NCI-H2081 treated with DMSO at 0.1 percent for 48 hours (cell line): Measurements from ENCODE around the gene STK24.
"Not testable (repeated sequence)": the region's sequence is repeated elsewhere in the genome, so short reads cannot be mapped to it uniquely, and the experiment has no call there.

Experiments
- DNase-seq: peaks from one replicate; lab custom pipeline; 2025; lab: John Stamatoyannopoulos, UW

The STK24 gene

DNA sequence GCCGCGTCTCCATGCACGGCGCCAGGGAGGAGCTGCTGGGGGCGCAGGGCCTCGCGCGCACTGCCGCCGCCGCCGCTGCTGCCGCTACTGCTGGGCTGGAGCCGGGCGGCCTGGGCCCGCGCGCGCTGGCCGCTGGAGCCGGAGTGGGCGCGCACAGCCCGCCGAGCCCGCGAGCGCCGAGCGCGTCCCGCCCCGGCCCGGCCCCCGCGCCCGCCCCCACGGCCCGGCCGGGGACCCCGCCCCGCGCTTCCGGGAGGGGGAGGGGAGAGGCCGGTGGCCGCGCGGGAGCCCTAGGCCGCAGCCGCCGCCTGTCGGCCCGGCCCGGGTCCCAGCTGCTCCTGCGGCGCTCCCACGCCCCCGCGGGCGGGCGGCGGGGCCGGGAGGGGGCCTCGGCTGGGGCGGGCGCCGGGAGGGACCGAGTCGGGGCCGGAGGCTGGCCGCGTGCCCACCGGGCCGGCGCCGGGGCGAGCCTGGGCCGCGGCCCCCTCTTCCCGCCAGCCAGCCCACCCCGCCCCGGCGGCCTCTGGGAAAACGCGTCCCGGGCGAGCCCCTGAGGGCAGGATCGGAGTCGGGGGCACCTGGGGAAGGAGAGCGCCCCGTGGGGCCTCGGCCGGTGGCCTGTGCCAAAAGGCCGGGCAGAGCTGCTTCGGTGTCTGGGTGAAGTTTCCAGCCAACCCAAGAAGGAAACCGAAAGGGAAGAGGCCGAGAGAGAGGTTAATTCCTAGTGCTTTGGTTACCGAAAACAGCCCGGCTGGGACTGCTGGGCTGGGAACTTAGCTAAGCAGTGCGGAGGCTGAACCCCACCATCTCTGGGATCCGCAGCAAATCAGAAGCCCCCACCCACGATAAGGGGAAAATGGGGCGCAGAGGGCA is at the start of gene STK24:
STK24 (minus strand) TSS at position 145 of the 873 bp plus-strand sequence. CDS start 321 bp downstream, outside the sequence.
- DNase-seq = no peak

DNA sequence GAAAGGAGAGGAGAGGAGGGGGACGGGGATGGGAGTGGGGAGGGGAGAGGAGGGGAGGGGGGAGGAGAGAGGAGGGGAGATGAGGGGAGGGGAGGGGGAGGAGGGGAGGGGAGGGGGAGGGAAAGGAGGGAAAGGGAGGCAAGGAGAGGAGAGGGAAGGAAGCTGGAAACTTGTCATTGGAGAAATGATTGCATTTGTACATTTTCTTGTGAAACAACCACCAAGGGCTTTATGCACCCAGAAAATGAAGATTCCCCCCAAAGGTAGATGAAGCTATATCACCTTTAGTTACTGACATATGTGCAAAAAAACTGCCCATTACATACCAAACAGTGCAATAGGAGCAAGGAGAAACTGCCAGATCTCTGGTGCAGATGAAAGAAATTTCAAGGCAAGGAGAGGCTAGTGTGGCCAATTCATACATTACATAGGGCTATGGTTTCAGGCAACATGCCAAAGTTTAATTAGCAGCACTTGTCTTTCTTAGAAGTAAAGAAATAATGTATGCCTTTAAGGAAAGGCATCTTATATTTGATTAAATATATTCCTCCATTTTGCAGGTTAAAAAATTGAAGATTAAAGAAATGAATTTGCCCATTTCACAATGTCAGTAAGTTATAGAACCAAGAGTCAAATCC is 49.5 kb upstream of the STK24 start:
- no peak for DNase-seq

DNA sequence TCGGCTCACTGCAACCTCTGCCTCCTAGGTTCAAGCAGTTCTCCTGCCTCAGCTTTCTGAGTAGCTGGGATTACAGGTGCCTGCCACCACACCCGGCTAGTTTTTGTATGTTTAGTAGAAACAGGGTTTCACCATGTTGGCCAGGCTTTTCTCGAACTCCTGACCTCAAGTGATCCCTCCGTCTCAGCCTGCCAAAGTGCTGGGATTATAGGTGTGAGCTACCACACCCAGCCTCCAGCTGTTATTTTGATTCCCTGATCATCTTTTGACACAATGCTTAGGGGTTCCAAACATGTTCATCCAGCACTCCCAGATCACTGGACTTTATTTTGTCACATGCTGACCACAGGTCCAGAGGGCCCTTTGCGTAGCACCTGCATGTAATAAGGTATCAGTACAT is 47.7 kb upstream of the STK24 start:
- not testable (repeated sequence) for DNase-seq

DNA sequence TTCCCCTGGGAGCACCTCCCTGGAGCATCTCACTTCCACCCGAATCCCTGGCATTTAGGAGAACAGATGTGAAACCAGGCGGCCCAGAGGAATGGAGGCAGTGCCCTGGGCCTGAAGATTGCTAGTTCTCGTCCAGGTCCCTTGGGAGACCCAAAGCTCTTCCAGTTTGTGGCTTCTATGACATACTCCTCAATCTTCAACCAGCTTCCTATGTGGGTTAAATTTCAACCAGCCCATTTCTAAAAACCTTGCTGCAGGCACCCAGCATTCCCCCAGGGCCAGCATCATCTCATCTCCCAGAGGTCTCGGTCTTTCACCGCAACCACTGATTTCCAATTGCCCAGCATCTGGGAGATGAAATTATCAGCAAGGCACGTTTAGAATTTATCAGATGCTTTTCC is 46.0 kb upstream of the STK24 start:
- DNase-seq = no peak

- DNase-seq = no peak
Observed at GRCh38 chr13:98619556-98619955, 42.6 kb upstream of the STK24 start.

DNA sequence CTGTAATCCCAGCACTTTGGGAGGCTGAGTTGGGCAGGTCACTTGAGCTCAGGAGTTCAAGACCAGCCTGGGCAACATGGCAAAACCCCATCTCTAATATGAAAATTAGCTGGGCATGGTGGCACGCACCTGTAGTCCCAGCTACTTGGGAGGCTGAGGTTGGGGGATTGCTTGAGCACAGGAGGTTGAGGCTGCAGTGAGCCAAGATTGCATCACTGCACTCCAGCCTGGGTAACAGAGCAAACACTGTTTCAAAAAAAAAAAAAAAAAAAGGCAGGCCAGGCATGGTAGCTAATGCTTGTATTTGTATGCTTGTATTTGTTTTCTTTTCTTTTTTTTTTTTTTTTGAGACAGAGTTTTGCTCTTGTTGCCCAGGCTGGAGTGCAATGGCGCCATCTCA is 38.7 kb upstream of the STK24 start:
- not testable (repeated sequence) for DNase-seq

DNA sequence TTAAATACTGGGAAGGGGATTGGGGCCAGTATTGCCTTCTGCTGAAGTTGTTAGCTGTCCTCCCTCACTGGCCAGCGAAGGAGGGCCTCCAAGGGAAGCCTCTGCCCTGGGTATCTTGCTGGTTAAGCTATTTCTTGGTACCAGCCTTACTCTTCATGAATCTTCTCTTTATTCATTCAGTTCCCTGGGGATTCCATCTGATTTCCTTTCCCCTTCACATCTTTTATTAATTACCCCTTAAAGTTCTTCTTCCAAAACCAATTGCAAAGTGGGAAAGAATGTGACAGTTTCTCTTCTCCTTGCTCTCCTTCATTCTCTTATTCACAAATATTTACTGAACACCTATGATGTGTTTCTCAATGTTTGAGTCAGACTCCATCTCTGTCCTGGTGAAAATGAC is 36.7 kb upstream of the STK24 start:
- no peak for DNase-seq

DNA sequence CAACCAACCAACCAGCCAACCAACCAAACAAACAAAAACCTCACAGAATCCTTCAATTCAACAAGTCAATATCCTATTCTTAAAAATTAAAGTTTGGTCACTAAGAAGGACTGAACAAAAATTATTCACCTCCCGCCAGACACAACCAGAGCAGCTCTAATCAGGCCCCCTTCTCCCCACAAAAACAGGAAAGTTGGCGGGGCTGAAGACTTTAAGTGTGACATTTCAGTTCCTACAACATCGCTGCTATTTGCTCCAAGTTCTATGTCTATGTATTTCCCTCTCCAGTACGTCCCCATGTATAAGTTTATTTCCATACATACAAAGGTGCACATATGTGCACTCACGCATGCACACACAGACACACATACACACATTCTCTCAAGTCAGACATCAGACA is 32.8 kb upstream of the STK24 start:
- DNase-seq = no peak

DNA sequence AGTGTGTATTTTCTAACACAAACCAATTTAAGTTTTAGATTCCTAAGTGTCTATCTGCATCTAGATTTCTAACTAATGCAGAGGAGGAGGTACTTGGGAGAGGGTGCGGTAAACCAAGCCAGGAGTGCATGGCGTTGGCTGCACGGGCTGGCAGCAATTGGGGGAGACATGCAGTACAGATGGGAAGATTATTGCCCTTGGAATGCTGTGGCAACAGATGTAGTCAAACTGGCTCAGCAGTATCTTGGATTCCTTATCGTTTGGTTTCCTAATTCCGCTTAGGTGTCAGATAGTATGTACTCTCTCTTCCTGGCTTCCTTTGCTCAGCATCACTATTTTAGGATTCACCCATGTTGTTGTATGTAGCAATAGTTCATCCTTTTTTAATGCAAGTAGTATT is 29.4 kb upstream of the STK24 start:
- no peak for DNase-seq

GRCh38 chr13:98599502-98600328 is 22.8 kb upstream of the STK24 start:
- DNase-seq = no peak

- no peak for DNase-seq
Observed at GRCh38 chr13:98598043-98598442, 21.1 kb upstream of the STK24 start.

DNA sequence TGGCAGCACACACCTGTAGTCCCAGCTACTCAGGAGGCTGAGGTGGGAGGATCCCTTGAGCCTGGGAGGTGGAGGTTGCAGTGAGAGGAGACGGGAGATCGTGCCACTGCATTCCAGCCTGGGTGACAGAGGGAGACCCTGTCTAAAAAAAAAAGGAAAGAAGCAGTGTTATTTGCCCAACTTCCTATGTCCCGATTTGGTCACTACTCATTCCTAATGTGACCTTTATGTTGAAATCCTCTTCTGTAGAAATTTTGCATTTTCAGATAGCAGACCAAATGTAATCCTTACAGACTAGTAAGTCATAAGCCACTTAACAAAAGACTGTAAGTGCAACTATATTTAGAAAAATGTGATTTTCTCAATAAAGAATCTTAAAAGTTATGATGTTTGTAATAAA is 18.2 kb upstream of the STK24 start:
- DNase-seq = no peak

- no peak for DNase-seq
Observed at GRCh38 chr13:98592362-98592732, 15.4 kb upstream of the STK24 start.

DNA sequence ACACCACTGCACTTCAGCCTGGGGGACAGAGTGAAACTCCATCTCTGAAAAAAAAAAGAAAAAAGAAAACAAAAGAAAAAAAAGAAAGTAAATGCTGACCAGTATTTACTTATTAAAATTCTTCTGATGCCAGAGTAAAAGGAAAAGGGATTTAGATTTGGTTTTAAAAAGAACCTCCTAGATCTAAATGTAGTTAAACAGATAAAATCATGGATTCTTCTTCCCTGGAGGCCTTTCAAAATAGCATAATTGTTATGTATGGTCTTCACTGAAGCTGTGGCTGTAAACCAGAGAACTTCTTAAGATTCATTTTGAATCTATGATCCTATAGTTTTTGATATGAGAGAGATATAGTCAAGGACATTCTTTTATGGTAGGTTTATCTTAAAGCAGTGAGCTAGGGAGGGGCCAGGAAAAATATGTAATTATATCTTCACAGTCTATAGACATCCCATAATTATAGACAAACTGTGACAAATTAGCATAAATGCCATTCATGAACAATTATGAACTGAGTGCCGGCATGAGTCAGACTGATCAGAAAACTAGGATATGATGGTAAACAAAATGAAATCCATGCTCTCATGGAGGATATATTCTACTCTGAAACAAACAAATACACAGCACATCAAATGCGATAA is 14.9 kb upstream of the STK24 start:
- DNase-seq = no peak

- not testable (repeated sequence) for DNase-seq
Observed at GRCh38 chr13:98590471-98590870, 13.6 kb upstream of the STK24 start.

DNA sequence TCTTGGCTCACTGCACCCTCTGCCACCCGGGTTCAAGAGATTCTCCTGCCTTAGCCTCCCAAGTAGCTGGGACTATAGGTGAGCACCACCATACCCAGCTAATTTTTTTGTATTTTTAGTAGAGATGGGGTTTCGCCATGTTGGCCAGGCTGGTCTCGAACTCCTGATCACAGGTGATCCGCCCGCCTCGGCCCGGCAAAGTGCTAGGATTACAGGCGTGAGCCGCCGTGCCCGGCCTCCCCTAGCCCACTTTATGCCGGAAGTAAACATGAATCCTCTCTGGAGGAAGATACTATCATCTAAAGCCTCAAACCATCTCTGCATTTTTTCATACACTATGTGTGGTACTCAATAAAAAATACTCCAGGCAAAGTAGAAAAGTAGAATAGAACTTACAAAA is 12.6 kb upstream of the STK24 start:
- DNase-seq = not testable (repeated sequence)

DNA sequence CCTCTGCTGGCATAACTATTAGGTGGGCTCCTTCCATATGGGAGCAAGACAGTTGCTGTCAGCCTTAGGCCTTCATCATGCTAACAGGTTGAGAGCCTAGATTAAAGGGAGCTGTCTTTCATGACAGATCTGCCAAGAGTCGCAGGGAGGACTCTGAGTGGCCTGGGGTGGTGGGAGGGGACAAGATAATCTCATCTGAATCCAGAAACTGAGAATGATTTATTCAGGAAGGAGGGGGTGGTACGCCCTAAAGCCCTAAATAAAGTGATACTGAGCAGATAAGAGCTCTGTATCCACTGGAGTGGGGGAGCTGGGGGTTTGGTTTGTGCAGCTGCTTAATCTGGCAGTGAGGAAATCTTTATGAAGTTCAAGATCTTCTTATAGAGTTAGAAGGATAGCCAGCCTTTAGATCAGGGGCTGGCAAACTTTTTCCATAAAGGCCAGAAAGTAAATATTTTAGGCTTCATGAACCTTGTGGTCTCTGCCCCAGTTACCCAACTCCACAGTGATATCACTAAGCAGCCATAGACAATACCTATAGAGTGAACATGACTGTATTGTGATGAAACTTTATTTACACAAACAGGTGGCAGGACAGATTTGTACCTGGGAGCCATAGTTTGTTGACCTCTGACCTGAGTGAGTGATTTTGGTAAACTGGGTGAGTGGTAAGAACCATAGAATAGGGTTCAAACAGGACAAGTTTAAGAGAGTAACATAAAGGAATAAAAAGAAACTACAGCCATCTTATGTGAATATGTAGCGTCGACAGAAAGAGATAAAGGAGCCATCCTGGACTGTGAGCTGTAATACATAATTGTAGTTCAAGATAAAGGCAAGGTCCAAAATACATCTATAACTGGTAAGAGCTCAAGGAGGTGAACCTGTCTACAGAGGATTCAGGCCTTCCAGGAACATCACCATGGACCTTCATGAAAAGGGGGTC is 9.8 kb upstream of the STK24 start:
- no peak for DNase-seq

GRCh38 chr13:98585946-98586345 is 9.0 kb upstream of the STK24 start:
- no peak for DNase-seq

- DNase-seq = no peak
Observed at GRCh38 chr13:98585398-98585754, 8.5 kb upstream of the STK24 start.

DNA sequence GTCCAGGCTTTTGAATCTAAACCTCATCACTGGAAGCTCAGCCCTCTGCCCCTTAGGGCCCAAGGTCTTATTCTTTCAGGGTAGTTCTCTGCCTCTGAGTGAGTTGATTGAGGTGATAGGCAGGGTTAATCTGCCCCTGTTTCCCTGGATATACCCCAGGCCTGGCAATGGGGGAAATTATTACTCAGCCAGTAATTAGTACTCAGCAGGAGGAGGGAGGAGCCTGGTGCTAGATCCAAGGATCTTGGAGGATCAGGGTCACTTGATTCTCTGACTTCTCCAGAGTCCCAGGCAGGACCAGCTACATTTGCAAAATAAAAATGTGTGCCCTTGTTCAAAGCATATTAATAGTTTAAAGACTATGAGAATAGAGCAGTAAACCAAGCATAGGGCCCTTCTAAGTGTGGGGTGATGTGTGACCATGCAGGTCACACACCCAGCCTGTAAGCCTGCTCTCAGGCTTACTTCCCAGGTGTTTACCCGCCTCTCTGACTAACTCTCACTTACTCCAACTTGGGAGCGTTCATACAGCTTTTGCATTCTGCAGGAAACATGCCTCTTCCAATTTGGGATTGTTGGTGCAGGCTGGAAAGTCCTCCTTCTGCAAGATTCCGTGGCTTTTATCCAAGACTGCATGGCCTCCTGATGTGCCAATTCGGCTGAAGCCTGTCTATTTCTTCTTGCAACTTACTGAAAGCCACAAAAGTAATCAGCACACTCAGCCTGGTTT is 7.9 kb upstream of the STK24 start:
- DNase-seq = no peak
